SW480 (cell line): Measurements from ENCODE around the gene MFAP1.

ENCODE experiments used
- DNase-seq: peaks from one replicate; pipeline ENCODE4 v3.0.0-alpha.2; 2016; ENCODE audit warnings: low spot score

MFAP1 gene

DNA sequence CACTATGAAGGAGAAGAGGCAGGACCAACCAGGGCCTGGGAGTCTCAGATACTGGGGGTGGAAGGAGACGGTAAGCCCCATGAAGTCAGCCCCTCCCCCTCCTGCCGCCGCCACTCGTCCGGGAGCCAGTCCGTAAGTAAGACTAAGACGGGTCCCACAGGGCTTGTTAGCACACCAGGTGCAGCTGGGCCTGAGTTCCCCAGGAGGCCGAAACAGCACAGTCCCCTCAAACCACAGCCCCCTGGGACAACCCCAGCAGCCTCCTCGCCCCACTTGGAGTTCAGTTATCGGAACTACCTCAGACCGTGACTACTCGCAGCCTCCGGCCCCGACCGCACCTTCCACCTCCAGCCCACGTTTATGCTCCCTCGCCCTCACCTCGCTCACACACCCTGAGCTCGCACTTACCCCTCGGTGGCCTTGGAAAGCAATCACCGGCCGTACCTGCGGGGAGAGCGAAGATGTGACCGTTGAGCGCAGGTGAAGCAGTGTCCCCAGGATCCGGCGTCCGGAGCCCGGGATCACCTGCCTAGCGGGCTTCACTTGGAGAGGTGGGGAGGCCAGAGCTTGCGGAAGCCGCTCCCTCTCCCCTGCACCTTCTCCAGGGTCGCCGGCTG is 48.3 kb downstream of the MFAP1 start:
- DNase-seq, result no peak

DNA sequence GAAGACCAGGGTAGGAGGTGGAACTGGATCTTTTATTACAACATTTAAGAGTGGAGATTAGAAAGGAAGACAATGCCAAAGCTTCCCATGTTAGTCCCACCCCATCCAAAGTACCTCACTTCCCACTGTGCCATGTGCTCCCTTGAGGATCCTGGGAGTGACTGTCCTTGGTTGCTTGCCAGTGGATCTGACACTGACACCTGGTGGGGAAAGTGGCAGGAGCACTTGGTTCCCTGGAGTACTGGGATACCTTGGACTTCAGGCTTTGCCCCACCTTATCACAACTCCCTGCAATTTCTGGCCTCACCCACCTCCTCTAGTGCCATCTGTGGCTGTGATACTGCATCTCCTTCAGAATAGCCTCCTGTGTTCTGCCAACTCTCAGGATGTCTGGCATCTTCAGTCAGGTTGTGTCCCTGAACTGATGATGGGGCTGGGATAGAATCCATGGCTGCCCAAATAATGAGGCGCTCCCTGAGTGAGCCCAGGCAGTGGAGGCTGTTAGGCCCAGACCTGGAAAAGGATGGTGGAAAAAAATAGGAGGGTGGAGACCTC is 49.0 kb downstream of the MFAP1 start:
- DNase-seq, result peak; percentile 73

DNA sequence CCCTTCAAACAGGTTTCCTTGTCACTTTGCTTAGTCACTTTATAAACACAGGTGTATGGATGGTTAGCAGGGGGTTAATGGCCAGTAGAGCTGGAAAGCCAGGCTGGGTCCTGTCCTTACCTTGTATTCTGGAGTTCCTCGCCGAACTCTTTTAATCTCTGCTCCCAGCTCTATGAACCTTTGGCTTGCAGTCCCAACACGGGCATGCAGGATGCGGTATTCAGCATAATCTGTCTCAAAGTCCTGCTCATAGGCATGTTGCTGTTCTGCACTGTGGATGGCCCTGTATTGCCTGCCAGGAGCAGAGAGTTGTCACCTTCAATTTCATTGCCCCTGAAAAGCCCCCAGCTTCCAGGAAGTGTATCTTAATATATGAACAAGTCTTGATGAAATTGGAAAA is 50.4 kb downstream of the MFAP1 start:
- DNase-seq, result no peak

DNA sequence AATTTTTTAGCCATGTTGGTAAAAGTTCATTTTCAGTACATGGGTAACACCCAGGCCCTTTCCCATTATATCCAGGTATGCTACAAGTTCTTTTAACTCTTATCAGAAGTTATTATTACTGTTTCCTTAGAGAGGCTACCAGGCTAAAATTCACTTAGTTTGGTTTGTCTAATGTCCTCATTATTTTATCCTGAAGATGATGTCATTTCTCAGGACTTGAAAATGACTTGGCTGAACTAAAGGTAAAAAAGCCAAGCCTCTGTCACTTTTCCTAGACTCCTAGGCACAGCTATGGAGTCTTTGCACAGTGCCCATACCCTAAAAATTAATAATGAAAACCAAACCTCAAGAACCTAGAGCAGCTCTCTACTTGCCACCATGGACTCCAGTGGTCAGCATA is 51.9 kb downstream of the MFAP1 start:
- DNase-seq, result no peak

DNA sequence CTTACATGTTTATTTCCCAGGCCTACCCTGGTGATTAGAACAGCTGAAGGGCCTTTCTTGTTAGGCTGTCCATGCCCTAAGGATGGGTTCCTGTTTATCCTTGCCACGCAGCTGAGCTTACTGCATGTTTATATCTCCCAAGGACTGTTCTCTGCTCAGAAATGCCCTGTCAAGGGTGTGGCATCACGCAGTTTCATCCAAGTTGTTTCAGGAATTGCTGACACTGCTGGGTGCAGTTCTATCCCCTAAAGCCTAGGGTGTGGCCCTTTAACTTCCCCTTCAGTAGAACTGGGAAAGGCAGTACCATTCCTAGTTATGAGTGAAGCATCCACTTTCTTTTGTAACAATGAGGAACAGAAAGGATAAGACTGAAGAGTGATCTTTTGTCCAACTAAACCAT is 52.7 kb downstream of the MFAP1 start:
- DNase-seq, result no peak

DNA sequence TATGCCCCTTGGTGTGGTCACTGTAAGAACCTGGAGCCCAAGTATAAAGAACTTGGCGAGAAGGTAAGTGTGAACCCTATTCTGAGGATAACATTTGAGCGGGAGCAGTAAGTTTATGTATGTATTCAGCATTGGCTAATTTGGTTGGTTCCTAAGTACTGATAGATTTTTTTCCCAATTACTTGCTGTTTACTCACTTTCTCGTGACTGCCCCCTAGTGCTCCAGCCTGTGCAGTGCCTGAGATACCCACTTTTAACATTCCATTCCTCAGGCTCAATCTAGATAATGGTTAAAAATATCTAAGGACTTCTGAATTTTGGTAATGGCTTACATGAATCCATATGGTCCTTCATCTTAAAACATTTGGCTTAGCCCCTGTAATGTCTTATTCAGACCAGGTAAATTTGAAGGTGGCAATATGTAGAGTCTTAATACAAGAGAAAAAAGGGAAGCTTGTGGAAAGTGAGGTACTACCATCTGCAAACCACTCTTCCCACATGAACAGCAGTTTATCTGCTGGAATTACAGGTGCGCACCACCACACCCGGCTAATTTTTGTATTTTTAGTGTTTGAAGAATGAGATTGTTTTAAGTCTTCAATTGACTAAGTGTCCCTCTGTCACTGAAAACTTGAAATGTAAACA is 54.8 kb downstream of the MFAP1 start:
- peak; percentile 31 for DNase-seq

DNA sequence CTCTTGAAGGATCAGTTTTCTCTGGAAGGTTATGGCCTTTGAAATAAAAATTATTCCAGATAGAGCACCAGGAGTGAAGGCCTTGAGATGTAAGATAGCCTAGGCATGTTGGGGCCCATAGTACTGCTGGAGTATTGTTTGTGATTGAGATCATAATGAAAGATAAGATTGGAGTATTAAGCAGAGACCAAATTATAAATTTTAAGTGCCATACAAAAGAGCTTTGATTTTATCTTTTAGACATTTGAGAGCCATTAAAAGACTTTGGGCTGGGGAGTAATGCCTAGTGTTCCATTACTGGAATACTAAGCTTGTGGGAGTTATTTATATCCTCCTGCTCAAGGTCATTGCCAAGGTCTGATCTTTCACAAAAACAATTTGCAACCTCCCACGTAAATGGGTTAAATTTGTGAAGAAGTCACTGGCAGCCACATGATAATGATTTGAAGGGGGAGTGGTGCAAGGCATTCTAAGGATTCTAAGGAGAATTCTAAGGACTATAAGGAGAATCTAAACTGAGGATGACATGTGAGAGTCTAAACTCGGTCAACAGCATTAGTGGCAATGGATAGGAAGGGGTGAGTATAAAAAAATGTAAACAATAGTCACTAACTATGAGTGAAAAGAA is 60.6 kb downstream of the MFAP1 start:
- DNase-seq, result no peak

DNA sequence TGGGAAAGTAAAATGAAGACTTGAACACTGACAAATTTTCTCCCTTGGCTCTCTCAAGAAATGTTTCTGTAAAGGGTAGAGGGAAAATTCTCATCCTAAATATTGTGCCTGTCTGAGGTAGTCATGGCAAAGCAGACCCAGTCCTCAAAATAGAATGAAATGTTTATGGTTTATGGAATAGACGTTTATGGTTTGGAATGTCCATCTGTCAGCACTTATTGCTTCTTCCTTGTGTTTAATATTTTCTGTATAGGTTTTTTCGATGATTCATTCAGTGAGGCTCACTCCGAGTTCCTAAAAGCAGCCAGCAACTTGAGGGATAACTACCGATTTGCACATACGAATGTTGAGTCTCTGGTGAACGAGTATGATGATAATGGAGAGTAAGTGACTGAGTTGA is 61.7 kb downstream of the MFAP1 start:
- DNase-seq, result no peak
